ENCODE measurements around the gene DRC1.

Gene DRC1

DNA sequence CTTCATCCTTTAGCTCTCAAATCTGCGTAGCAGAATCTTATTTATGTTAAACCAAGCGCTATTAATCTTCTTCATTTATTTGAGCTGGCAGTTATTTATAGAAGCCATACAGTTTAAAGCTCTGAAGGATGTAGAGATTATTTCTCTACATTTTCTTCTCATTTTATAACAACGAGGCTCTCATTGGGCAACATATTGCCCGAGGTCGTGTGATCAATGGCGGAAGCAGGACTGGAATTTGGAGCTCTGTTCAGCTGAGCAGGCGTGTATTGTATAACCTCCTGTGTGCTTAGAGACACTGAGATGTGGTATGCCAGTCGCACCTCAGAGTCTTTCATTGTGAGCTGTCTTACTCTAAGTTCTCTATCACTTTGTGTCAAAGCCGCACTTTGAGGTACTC lies 17.5 kb upstream of the DRC1 start:
- TF ChIP-seq RAD21 (IDR thresholded peaks at IDR 0.05; ENCODE audit: low read depth) = no peak
- TF ChIP-seq ZBTB7A (IDR thresholded peaks at IDR 0.05; ENCODE audit: low read depth) = no peak
- TF ChIP-seq TAF1 (IDR thresholded peaks at IDR 0.05; ENCODE audit: low read depth) = no peak
- no peak for TF ChIP-seq FOXM1 (IDR thresholded peaks at IDR 0.05; ENCODE audit: borderline replicate concordance, low read depth)
- TF ChIP-seq EGR1 (IDR thresholded peaks at IDR 0.05) = no peak
- no peak for TF ChIP-seq CREB1 (IDR thresholded peaks at IDR 0.05; ENCODE audit: low read depth)
- TF ChIP-seq CEBPB (IDR thresholded peaks at IDR 0.05) = no peak
- TF ChIP-seq EP300 (IDR thresholded peaks at IDR 0.05; ENCODE audit: borderline replicate concordance) = no peak
- TF ChIP-seq, protein P1, sequence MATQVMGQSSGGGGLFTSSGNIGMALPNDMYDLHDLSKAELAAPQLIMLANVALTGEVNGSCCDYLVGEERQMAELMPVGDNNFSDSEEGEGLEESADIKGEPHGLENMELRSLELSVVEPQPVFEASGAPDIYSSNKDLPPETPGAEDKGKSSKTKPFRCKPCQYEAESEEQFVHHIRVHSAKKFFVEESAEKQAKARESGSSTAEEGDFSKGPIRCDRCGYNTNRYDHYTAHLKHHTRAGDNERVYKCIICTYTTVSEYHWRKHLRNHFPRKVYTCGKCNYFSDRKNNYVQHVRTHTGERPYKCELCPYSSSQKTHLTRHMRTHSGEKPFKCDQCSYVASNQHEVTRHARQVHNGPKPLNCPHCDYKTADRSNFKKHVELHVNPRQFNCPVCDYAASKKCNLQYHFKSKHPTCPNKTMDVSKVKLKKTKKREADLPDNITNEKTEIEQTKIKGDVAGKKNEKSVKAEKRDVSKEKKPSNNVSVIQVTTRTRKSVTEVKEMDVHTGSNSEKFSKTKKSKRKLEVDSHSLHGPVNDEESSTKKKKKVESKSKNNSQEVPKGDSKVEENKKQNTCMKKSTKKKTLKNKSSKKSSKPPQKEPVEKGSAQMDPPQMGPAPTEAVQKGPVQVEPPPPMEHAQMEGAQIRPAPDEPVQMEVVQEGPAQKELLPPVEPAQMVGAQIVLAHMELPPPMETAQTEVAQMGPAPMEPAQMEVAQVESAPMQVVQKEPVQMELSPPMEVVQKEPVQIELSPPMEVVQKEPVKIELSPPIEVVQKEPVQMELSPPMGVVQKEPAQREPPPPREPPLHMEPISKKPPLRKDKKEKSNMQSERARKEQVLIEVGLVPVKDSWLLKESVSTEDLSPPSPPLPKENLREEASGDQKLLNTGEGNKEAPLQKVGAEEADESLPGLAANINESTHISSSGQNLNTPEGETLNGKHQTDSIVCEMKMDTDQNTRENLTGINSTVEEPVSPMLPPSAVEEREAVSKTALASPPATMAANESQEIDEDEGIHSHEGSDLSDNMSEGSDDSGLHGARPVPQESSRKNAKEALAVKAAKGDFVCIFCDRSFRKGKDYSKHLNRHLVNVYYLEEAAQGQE (IDR thresholded peaks at IDR 0.05; ENCODE audit: low read depth) = no peak
- TF ChIP-seq, protein P2, sequence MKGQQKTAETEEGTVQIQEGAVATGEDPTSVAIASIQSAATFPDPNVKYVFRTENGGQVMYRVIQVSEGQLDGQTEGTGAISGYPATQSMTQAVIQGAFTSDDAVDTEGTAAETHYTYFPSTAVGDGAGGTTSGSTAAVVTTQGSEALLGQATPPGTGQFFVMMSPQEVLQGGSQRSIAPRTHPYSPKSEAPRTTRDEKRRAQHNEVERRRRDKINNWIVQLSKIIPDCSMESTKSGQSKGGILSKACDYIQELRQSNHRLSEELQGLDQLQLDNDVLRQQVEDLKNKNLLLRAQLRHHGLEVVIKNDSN (IDR thresholded peaks at IDR 0.05) = no peak
- TF ChIP-seq YY1 (IDR thresholded peaks at IDR 0.05; ENCODE audit: low read depth) = no peak
- TF ChIP-seq, protein P3, sequence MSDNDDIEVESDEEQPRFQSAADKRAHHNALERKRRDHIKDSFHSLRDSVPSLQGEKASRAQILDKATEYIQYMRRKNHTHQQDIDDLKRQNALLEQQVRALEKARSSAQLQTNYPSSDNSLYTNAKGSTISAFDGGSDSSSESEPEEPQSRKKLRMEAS (IDR thresholded peaks at IDR 0.05) = no peak
- TF ChIP-seq TEAD4 (IDR thresholded peaks at IDR 0.05) = no peak
- TF ChIP-seq NFIC (IDR thresholded peaks at IDR 0.05) = no peak

DNA sequence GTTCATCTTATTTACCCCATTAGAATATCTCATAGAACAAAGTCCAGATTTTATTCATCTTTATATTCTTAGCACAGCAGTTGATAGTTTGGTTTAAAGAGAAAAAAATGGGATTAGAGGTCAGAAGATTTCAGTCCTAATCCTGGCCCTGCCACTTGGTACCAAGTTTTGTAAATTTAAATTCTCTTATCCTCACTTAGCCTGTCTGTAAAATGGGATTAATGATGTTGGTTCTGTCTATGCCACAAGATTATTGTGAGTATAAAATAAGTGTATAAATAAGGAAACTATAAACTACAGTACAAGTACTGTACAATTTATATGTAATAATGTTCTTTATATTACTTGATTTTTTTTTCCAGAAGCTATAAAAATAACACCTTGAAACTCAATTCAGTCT lies 17.1 kb upstream of the DRC1 start:
- TF ChIP-seq EGR1 (IDR thresholded peaks at IDR 0.05) = no peak
- no peak for TF ChIP-seq EP300 (IDR thresholded peaks at IDR 0.05; ENCODE audit: borderline replicate concordance)
- no peak for TF ChIP-seq TAF1 (IDR thresholded peaks at IDR 0.05; ENCODE audit: low read depth)
- TF ChIP-seq CEBPB (IDR thresholded peaks at IDR 0.05) = no peak
- TF ChIP-seq, protein P1 (IDR thresholded peaks at IDR 0.05; ENCODE audit: low read depth) = no peak

DNA sequence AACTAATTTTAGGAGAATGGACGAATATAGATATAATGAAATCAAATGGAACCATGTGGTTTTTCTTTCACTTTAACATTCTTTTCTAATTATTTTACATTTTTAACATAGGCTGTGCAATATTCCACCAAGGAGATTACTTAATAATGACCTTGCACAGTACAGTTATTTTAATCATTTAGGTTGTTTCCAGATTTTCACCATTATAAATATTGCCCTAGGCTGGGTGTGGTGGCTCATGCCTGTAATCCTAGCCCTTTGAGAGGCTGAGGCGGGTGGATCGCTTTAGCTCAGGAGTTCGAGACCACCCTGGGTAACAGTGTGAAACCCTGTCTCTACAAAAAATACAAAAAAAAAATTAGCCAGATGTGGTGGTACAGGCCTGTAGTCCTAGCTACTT lies 14.5 kb upstream of the DRC1 start:
- TF ChIP-seq NFIC (IDR thresholded peaks at IDR 0.05) (no peak), FOXM1 (IDR thresholded peaks at IDR 0.05; ENCODE audit: borderline replicate concordance, low read depth) (no peak), TAF1 (IDR thresholded peaks at IDR 0.05; ENCODE audit: low read depth) (no peak), TCF12 (IDR thresholded peaks at IDR 0.05; ENCODE audit: low read depth) (no peak), RAD21 (IDR thresholded peaks at IDR 0.05; ENCODE audit: low read depth) (no peak), CEBPB (IDR thresholded peaks at IDR 0.05) (no peak), YY1 (IDR thresholded peaks at IDR 0.05; ENCODE audit: low read depth) (no peak), EP300 (IDR thresholded peaks at IDR 0.05; ENCODE audit: borderline replicate concordance) (no peak), CREB1 (IDR thresholded peaks at IDR 0.05; ENCODE audit: low read depth) (no peak), TEAD4 (IDR thresholded peaks at IDR 0.05) (no peak), ZBTB7A (IDR thresholded peaks at IDR 0.05; ENCODE audit: low read depth) (no peak), EGR1 (IDR thresholded peaks at IDR 0.05) (no peak)
- TF ChIP-seq, protein P1 (IDR thresholded peaks at IDR 0.05; ENCODE audit: low read depth) = no peak
- TF ChIP-seq, protein P2 (IDR thresholded peaks at IDR 0.05) = no peak
- TF ChIP-seq, protein P3 (IDR thresholded peaks at IDR 0.05) = no peak

DNA sequence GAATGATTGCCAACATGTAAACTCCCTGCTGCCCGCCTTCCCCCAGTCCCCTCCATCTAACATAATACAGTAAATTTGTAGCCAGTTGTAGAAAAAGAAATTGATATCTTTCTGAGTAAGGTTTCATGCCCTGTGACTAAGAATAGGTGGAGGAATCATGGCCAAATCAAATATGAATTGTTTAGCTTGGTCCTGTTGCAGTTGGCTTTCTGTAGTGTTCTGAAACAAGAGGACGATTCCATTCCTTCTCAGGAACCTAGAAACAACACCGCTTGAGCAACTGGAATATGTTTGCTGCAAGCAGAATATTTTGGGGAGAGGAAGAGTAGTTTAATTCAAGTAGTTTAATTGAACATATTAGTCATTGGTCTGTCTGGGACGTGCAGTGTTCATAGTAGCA lies 7.0 kb upstream of the DRC1 start:
- TF ChIP-seq RAD21 (IDR thresholded peaks at IDR 0.05; ENCODE audit: low read depth) (no peak), EP300 (IDR thresholded peaks at IDR 0.05; ENCODE audit: borderline replicate concordance) (no peak), ZBTB7A (IDR thresholded peaks at IDR 0.05; ENCODE audit: low read depth) (no peak), TCF12 (IDR thresholded peaks at IDR 0.05; ENCODE audit: low read depth) (no peak), FOXM1 (IDR thresholded peaks at IDR 0.05; ENCODE audit: borderline replicate concordance, low read depth) (no peak), TEAD4 (IDR thresholded peaks at IDR 0.05) (no peak), CEBPB (IDR thresholded peaks at IDR 0.05) (no peak), EGR1 (IDR thresholded peaks at IDR 0.05) (no peak), NFIC (IDR thresholded peaks at IDR 0.05) (no peak), CREB1 (IDR thresholded peaks at IDR 0.05; ENCODE audit: low read depth) (no peak), TAF1 (IDR thresholded peaks at IDR 0.05; ENCODE audit: low read depth) (no peak), YY1 (IDR thresholded peaks at IDR 0.05; ENCODE audit: low read depth) (no peak)
- TF ChIP-seq, protein P1 (IDR thresholded peaks at IDR 0.05; ENCODE audit: low read depth) = no peak
- TF ChIP-seq, protein P2 (IDR thresholded peaks at IDR 0.05) = no peak
- TF ChIP-seq, protein P3 (IDR thresholded peaks at IDR 0.05) = no peak
